Stimulated activated CD4-positive, alpha-beta T cell treated with anti-CD3 and anti-CD28 coated beads, Interleukin-1b, Interleukin-23, amount 100 ng/mL, for 4 hours (primary cell): ENCODE results near the gene MGAT5.

ENCODE experiments used
- DNase-seq, 2 donors: peaks; one replicate each; pipeline ENCODE4 v3.0.0-alpha.2; 2020; ENCODE audit warnings: low read depth in 2 of 2

The MGAT5 gene

GRCh38 chr2:134336352-134336751 lies 82.5 kb downstream of the MGAT5 start:
- DNase-seq: no peak

GRCh38 chr2:134336921-134337320 lies 83.0 kb downstream of the MGAT5 start:
- no peak for DNase-seq

- DNase-seq: no peak
Measured at GRCh38 chr2:134337631-134338030, 83.8 kb downstream of the MGAT5 start.

GRCh38 chr2:134338208-134338607 lies 84.3 kb downstream of the MGAT5 start:
- no peak for DNase-seq

- no peak for DNase-seq
Measured at GRCh38 chr2:134341476-134341875, 87.6 kb downstream of the MGAT5 start.

GRCh38 chr2:134344954-134345697 lies 91.3 kb downstream of the MGAT5 start:
- no peak for DNase-seq

GRCh38 chr2:134346141-134346540 lies 92.3 kb downstream of the MGAT5 start:
- DNase-seq: no peak

GRCh38 chr2:134347756-134348155 lies 93.9 kb downstream of the MGAT5 start:
- no peak for DNase-seq

GRCh38 chr2:134348239-134348638 lies 94.4 kb downstream of the MGAT5 start:
- no peak for DNase-seq

- no peak for DNase-seq
Measured at GRCh38 chr2:134348760-134349159, 94.9 kb downstream of the MGAT5 start.

- DNase-seq: no peak
Measured at GRCh38 chr2:134351016-134351415, 97.1 kb downstream of the MGAT5 start.

GRCh38 chr2:134351899-134352298 lies 98.0 kb downstream of the MGAT5 start:
- DNase-seq: no peak

GRCh38 chr2:134352844-134353243 lies 99.0 kb downstream of the MGAT5 start:
- no peak for DNase-seq

- DNase-seq: no peak
Measured at GRCh38 chr2:134354611-134355010, 100.7 kb downstream of the MGAT5 start.

GRCh38 chr2:134357814-134358213 lies 103.9 kb downstream of the MGAT5 start:
- no peak for DNase-seq

GRCh38 chr2:134359367-134360081 lies 105.7 kb downstream of the MGAT5 start:
- DNase-seq: no peak

- DNase-seq: no peak
Measured at GRCh38 chr2:134360745-134361487, 107.0 kb downstream of the MGAT5 start.

- no peak for DNase-seq
Measured at GRCh38 chr2:134361648-134362047, 107.8 kb downstream of the MGAT5 start.

- DNase-seq: no peak
Measured at GRCh38 chr2:134362152-134362668, 108.3 kb downstream of the MGAT5 start.

- no peak for DNase-seq
Measured at GRCh38 chr2:134362740-134363139, 108.9 kb downstream of the MGAT5 start.

GRCh38 chr2:134365356-134365755 lies 111.5 kb downstream of the MGAT5 start:
- no peak for DNase-seq

GRCh38 chr2:134366359-134366758 lies 112.5 kb downstream of the MGAT5 start:
- DNase-seq: no peak
